ENCODE measurements around the gene FAM83C.
A peak's percentile ranks its signal among the peaks of the same experiment; 100 is the strongest.

GRCh38 chr20:35269055-35269781 is 23.0 kb downstream of the FAM83C start:
- TF ChIP-seq POLR2A (IDR thresholded peaks at IDR 0.05) (no peak), CTCF (IDR thresholded peaks at IDR 0.05) (peak; percentile 49 to 65 (median 53))
